ENCODE measurements around the gene BASP1.

GRCh38 chr5:17269201-17269600 lies 51.8 kb downstream of the BASP1 start:
- no peak for TF ChIP-seq CTCF (IDR thresholded peaks at IDR 0.05; ENCODE audit: poor library complexity)
- no peak for TF ChIP-seq EZH2 (IDR thresholded peaks at IDR 0.05; ENCODE audit: borderline replicate concordance)
- no peak for TF ChIP-seq EZH2phosphoT487 (IDR thresholded peaks at IDR 0.05; ENCODE audit: low read depth, severe bottlenecking, unreplicated experiment)

Data from hepatocyte (in vitro differentiated cells).